PC-3 (cell line): ENCODE data around the gene KIF2B. TPM values are rescaled to one million over a fixed set of nuclear protein-coding genes. Genes with fewer than 3 reads are reported as not detected.
"Not testable (repeated sequence)": the region's sequence is repeated elsewhere in the genome, so short reads cannot be mapped to it uniquely, and the experiment has no call there.

Source experiments
- ATAC-seq: fragments of 200-7000 bp; cut with Tn5 transposase; 2 replicates; pipeline ENCODE4 v1.9.1; 2020; ENCODE audit warnings: mild to moderate bottlenecking, moderate library complexity
- BruUV-seq: library from RNA; stranded (reverse); fragments of 400-500 nt; replicated peaks from 2 replicates; lab custom pipeline; 2021; lab: Mats Ljungman, UMichigan
- CTCF ChIA-PET: fragments of 300-600 bp; sonication (Branson Sonifier 250); formaldehyde crosslinking; loops from one replicate; lab custom pipeline; 2022; ENCODE audit warnings: antibody characterized with exemption; lab: Charles Lee
- POLR2A ChIA-PET: fragments of 300-600 bp; sonication (Branson Sonifier 250); formaldehyde crosslinking; loops from one replicate; lab custom pipeline; 2022; ENCODE audit warnings: antibody characterized with exemption; ENCODE audit not compliant: unreplicated experiment; lab: Charles Lee
- DNase-seq: peaks from one replicate; pipeline ENCODE4 v3.0.0-alpha.2; 2015
- H2AFZ ChIP-seq: fragments of 300-600 bp; sonication (generic); 2 replicates; pipeline ENCODE4 v1.6.0; 2016; ENCODE audit warnings: antibody characterized with exemption, low read length
- H3F3A ChIP-seq: fragments of 300-600 bp; sonication (generic); one replicate; pipeline ENCODE4 v1.6.0; 2017; ENCODE audit warnings: antibody characterized with exemption, low read length, control low read depth, mild to moderate bottlenecking; ENCODE audit not compliant: unreplicated experiment
- H3K27ac ChIP-seq: fragments of 300-600 bp; sonication (generic); 2 replicates; pipeline ENCODE4 v1.5.1; 2016; ENCODE audit warnings: mild to moderate bottlenecking, low read length
- H3K27me3 ChIP-seq: fragments of 300-600 bp; sonication (generic); 2 replicates; pipeline ENCODE4 v1.6.1; 2016; ENCODE audit warnings: low read length, mixed read lengths
- H3K36me3 ChIP-seq: fragments of 300-600 bp; sonication (generic); 2 replicates; pipeline ENCODE4 v1.6.1; 2016; ENCODE audit warnings: low read depth, mixed run types, low read length, mixed read lengths
- H3K4me1 ChIP-seq: fragments of 300-600 bp; sonication (generic); 2 replicates; pipeline ENCODE4 v1.5.1; 2016; ENCODE audit warnings: low read length; ENCODE audit not compliant: insufficient read depth
- H3K4me2 ChIP-seq: fragments of 300-600 bp; sonication (generic); 2 replicates; pipeline ENCODE4 v1.6.0; 2016; ENCODE audit warnings: low read length
- H3K4me3 ChIP-seq: fragments of 300-600 bp; sonication (generic); 2 replicates; pipeline ENCODE4 v1.5.1; 2016; ENCODE audit warnings: mild to moderate bottlenecking, low read length, mixed read lengths
- H3K79me2 ChIP-seq: fragments of 300-600 bp; sonication (generic); 2 replicates; pipeline ENCODE4 v1.6.1; 2017; ENCODE audit warnings: low read length, mixed read lengths
- H3K9ac ChIP-seq: fragments of 300-600 bp; sonication (generic); 2 replicates; pipeline ENCODE4 v1.6.0; 2016; ENCODE audit warnings: mild to moderate bottlenecking, low read length
- H3K9me2 ChIP-seq: fragments of 300-600 bp; sonication (generic); replicated peaks from 2 replicates; pipeline ENCODE4 v1.6.1; 2016; ENCODE audit warnings: mixed run types, low read length, mixed read lengths
- H3K9me3 ChIP-seq: fragments of 300-600 bp; sonication (generic); 2 replicates; pipeline ENCODE4 v1.6.1; 2016; ENCODE audit warnings: low read length, mixed read lengths
- H4K20me1 ChIP-seq: fragments of 300-600 bp; sonication (generic); 2 replicates; pipeline ENCODE4 v1.6.1; 2016; ENCODE audit warnings: low read length, mixed read lengths
- CTCF ChIP-seq: fragments of 300-600 bp; sonication (generic); conservative IDR thresholded peaks from 2 replicates; pipeline ENCODE4 v1.5.1; 2017; ENCODE audit warnings: antibody characterized with exemption, low read depth, mild to moderate bottlenecking, low read length
- EZH2 ChIP-seq: fragments of 300-600 bp; sonication (generic); IDR thresholded peaks from one replicate; pipeline ENCODE4 v1.6.1; 2017; ENCODE audit warnings: antibody characterized with exemption, mild to moderate bottlenecking, low read length; ENCODE audit not compliant: unreplicated experiment
- EZH2phosphoT487 ChIP-seq: fragments of 300-600 bp; sonication (generic); IDR thresholded peaks from 2 replicates; pipeline ENCODE4 v1.6.1; 2018; ENCODE audit warnings: mild to moderate bottlenecking, antibody characterized with exemption, low read length, borderline replicate concordance
- intact Hi-C: fragments of 100-400 bp; cut with micrococcal nuclease; formaldehyde crosslinking; loops from 2 replicates; pipeline ENCODE4 v1.9.0; 2023
- total RNA-seq: library from RNA; depleted of rRNA; stranded (reverse); fragments of >200 nt; gene quantifications from 2 replicates; pipeline ENCODE4 v1.2.3, GENCODE V29; 2014

Gene KIF2B
- total RNA-seq, 1 experiment from 2014 or later: not detected

- Histone ChIP-seq H3F3A (no peaks in the 10 kb centered on the region), H3K27ac (no peak overlapping the region), H3K27me3 (no peaks in the 10 kb centered on the region), H3K79me2 (no peaks in the 10 kb centered on the region), H3K4me2 (no peak overlapping the region), H3K4me3 (no peak overlapping the region), H3K36me3 (no peaks in the 10 kb centered on the region), H3K4me1 (no peaks in the 10 kb centered on the region), H3K9ac (no peak overlapping the region), H3K9me2 (no peaks in the 10 kb centered on the region), H4K20me1 (no peaks in the 10 kb centered on the region), H3K9me3 (peaks cover 16% of the 10 kb centered on the region), H2AFZ (no peak overlapping the region)
- intact Hi-C loops: no loop called here
- ChIA-PET POLR2A (no interaction called here), CTCF (no interaction called here)
- no TSS peak for BruUV-seq
- no peak for ATAC-seq
- TF ChIP-seq CTCF (no peak), EZH2phosphoT487 (no peak), EZH2 (no peak)
- no peak for DNase-seq
These were observed 769 bp downstream of the KIF2B start for GRCh38 chr17:53823341-53824050.

GRCh38 chr17:53834771-53835170 is 12.0 kb downstream of the KIF2B start:
- CTCF ChIA-PET, H3K4me3 ChIP-seq, POLR2A ChIA-PET, BruUV-seq, H3K27ac ChIP-seq, H3K9ac ChIP-seq, H3K4me2 ChIP-seq, H3K4me1 ChIP-seq, H2AFZ ChIP-seq, intact Hi-C loops, H3F3A ChIP-seq, DNase-seq, H4K20me1 ChIP-seq, H3K27me3 ChIP-seq, H3K9me2 ChIP-seq, H3K79me2 ChIP-seq, H3K36me3 ChIP-seq, ATAC-seq: not testable (repeated sequence)
- peaks cover 20% of the 10 kb centered on the region; the same call in 1 of the 2 replicates for H3K9me3 ChIP-seq

- ChIA-PET POLR2A (no interaction called here), CTCF (no interaction called here)
- no peaks in the 10 kb centered on the region for H3K27me3 ChIP-seq
- H3K4me3 ChIP-seq: no peak overlapping the region
- no peak for TF ChIP-seq EZH2
- TF ChIP-seq EZH2phosphoT487: no peak
- no peak for TF ChIP-seq CTCF
- H3K27ac ChIP-seq: no peak overlapping the region
- no peaks in the 10 kb centered on the region for H3K4me1 ChIP-seq
- H3K4me2 ChIP-seq: no peak overlapping the region
- H4K20me1 ChIP-seq: no peaks in the 10 kb centered on the region
- H3K9ac ChIP-seq: no peak overlapping the region
- ATAC-seq (no peak), DNase-seq (no peak)
- intact Hi-C loops: no loop called here
- no TSS peak for BruUV-seq
- H3K36me3 ChIP-seq: no peaks in the 10 kb centered on the region
- H3K9me3 ChIP-seq: peaks cover 29% of the 10 kb centered on the region
- H3K79me2 ChIP-seq: no peaks in the 10 kb centered on the region
- H3K9me2 ChIP-seq: no peaks in the 10 kb centered on the region
- H3F3A ChIP-seq: no peaks in the 10 kb centered on the region
- no peak overlapping the region for H2AFZ ChIP-seq
These were observed 14.4 kb downstream of the KIF2B start for GRCh38 chr17:53837131-53837530.
